HG02884 (cell line): ENCODE measurements around the gene EHMT2.
A peak's percentile ranks its signal among the peaks of the same experiment; 100 is the strongest.
"Not testable (repeated sequence)": the region's sequence is repeated elsewhere in the genome, so short reads cannot be mapped to it uniquely, and the experiment has no call there.

Experiments
- ATAC-seq: cut with Tn5 transposase; IDR thresholded peaks from one replicate; pipeline ENCODE4 v1.9.1; 2021; ENCODE audit warnings: mild to moderate bottlenecking, moderate library complexity; ENCODE audit not compliant: unreplicated experiment

The EHMT2 gene

DNA sequence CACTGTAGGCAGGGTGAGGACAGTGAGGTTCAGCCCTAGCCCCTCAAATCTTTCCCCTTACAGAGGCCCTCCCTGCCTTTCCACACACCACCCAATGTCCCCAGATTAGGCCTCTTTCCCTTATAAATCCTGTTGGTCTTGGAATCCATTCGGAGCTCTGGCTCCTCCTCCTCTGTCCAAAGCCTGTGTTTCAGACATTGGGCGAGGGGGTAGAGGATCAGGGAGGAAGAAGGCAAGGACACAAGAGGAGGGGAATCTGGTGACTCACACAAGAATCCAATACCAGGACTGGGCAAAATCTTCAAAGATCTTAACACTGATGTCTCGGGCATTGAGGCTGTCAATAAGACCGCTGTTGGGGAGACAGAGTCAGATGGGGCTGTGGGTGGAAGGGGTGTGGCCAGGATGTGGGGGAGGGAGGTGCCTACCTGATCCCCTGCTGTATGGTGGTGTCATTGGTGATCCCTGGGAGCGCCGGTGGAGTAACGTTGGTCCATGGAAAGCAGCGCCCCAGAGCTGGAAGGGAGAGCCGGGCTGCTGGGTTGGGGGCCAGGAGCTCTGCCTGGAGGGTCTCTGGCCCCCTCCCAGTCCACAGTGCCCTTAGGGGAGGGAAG lies 26.3 kb downstream of the EHMT2 start:
- ATAC-seq = no peak

DNA sequence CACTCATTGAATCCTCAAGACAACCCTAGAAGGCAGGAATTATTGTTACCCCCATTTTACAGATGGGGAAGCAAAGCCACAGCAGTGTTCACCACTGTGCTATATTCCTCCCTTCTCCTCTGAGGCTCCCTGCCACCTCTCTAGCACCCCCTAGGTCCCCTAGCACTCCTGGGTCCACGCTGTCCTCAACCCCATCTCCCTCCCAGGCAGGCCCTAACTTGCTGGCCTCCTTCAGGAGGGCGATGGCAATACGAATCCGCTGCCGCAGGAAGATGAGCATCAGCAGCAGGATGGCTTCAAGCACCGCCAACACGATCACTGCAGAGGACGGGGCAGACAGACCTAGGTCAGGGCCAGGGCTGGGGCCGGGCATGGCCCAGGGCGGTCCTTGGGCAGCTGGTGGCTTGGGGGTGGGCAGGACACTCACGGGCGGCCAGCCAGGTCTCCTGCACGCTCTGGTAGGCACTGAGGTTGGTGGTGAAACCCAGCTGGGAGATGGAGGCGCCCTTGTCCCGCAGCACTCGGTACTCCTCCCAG lies 27.0 kb downstream of the EHMT2 start:
- ATAC-seq = no peak

DNA sequence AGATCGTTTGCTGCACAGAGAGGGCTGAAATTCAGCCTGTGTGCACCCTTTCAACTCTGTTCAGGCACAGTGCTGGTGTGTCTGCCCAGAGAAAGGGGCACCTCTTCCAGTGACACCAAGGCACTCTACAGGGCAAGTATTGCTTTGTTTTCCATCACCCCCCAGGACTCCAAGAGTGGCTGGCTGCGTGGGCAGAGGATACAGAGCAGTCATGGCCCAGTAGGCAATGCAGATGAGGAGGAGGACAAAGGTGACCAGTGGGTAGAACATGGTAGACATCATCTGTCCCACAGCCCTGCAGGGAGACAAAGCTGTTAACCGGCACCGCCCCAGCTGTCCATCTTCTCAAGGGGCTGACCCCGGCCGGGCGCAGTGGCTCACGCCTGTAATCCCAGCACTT lies 28.2 kb downstream of the EHMT2 start:
- no peak for ATAC-seq

DNA sequence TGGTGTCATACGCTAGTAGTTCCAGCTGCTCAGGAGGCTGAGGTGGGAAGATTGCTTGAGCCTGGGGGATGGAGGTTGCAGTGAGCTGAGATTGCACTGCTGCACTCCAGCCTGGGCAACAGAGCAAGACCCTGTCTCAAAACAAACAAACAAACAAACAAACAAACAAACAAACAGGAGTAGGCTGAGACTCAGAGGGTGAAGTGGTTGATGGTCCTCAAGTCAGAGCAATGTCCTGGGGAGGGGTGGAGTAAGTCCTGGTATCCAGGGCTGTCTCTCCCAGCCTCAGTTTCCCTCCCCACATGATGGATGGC lies 28.9 kb downstream of the EHMT2 start:
- ATAC-seq = not testable (repeated sequence)

DNA sequence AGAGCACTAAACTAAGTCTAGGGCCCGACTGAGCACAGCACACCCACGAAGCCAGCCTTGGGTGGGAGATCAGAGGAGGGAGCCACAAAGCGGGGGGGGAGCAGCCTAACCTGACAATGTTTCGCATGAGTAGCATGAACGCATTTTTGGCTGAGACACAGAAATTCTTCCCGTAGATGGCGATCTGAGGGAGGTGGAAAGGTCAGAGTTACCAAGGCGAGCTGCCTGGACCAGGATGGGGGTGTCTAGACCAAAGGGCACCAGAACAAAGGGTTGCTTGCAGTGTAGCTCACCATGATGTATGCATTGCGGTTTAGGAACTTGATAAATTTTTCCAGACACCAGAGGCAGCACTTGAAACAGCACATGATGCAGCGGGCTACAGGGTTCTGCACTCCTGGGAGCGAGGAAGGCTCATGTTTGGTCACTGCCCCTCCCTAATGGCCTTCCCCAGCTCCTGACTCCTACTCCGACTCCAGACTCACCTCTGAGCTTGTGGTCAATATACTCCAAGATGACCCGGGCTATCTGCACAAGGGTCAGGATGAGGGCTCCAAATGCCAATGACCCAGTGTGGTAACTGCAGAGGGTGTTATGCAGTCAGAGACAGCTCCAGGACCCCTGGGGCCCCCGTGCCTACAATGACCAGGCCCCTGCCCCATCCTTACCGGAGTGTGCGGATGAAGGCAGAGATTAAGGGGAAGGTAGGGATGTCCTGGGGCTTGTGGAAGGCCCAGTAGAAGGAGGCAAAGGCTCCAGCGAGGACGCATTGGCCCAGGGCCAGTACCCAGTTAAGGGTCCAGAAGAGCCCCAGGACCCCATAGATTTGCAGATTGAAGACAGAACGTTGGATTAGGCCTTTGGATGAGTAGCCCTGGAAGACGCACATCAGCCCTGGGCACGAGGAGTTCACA lies 32.0 kb downstream of the EHMT2 start:
- ATAC-seq = no peak

DNA sequence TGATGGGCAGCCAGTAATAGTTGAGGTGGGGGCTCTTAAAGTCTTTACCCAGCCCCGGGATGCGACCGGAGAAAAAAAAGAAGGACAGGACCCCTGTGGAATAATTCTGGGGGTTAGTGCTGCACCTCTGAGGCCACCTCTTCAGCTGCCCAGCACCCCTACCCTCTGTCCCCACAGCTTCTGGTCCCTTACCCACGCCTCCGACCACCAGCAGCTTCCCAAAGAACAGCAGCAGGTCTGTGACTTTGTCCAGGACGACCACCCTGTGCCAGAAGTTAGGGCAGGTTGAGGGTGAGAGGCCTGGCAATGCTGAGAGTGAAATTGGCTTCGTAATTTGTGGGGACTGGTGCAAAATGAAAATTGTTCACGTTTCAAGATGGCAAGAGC lies 32.7 kb downstream of the EHMT2 start:
- no peak for ATAC-seq

DNA sequence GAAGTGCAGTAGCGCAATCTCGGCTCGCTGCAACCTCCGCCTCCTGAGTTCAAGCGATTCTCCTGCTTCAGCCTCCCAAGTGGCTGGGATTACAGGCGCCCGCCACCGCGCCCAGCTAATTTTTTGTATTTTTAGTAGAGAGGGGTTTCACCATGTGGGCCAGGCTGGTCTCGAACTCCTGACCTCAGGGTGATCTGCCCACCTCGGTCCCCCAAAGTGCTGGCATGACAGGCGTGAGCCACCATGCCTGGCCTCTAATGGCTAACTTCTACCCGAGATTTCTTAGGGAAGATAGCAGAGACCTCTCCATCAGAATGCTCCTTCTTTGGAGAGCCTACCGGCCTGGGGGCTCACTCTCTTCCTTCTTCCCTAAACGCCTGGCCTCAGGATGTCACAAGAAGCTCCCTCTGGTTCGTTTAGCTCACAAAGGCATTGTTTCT lies 33.4 kb downstream of the EHMT2 start:
- ATAC-seq = not testable (repeated sequence)

DNA sequence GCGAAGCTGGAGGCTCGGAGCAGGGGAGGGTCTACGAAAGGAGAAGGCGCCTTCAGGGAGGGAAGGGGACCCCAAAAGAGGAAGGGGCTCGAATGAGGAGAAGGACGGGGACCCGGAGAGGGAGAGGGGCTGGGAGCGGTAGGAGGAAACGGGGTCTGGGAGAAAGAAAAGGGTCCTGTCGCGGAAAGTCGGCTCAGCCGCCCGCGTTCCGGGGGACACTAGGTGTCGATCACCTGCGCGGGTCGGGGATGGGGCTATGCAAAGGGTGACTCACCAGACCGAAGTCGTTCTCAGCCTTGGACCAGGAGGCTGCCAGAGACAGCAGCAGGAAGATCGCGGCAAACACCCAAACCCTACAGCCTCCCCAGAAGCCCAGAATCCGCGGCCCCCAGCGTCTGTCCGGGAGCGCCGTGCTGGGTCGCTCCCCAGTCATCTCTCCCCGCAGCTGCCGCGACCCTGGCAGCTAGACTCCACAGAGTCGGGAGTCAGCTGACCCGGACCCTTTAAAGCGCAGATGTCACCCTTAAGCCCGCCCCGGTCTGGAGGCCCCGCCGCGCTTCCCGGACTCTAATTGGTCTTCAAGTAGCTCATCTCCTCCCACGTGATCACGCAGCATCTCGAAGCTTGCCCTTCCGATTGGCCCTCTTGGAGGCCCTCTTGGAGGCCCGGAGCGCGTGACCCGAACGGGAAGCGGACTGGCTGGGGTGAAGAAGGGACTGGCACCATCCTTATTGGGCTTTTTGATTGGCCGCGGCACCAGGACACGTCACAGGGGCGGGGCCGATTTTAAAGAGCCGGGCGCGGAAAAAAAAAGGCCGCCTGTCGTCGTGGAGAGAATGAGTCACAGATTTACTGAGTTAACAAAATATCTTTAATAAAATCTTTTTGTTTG lies 34.9 kb downstream of the EHMT2 start, which contains the start of gene NEU1:
Gene NEU1 (minus strand): TSS at position 478 of the 892 bp plus-strand sequence. CDS start 45 bp downstream, at position 433.
- ATAC-seq = peak; percentile 85

DNA sequence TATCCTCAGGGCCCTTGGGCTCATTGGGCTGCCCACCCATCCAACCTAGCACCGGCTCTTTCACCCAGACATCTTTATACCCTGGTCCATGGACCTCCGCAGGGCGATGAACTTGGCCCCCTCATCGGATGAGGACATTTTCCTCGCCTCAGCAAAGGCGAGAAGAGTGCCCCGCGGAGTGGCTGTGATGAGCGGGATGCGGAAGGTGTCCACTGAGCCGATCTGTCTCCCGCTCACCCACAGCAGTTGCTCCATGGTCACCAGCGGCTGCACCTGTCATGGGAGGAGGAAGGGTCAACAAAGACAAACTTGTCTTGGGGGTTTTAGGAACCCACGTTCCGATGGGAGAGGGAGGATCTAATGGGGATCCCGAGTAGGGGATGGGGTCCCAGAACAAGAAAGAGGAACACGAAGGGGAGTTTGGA lies 35.6 kb downstream of the EHMT2 start:
- no peak for ATAC-seq

DNA sequence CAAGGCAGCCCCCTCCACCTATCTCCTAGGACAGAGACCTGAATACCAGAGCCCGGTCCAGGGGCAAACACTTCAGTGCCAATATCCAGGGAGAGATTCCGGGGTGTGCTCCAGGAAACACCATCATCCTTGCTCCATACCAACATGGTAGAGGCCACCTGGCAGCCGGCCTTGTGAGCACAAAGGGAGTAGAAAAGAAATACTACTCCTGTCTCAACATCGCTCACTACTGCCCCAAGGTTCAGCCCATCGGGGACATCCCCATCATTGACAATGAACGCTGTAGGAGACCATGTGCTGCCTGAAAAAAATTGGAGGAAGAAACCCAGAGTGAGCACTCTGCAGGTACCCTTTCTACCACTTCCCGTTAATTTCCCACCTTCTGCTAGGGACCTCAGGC lies 36.3 kb downstream of the EHMT2 start:
- no peak for ATAC-seq

DNA sequence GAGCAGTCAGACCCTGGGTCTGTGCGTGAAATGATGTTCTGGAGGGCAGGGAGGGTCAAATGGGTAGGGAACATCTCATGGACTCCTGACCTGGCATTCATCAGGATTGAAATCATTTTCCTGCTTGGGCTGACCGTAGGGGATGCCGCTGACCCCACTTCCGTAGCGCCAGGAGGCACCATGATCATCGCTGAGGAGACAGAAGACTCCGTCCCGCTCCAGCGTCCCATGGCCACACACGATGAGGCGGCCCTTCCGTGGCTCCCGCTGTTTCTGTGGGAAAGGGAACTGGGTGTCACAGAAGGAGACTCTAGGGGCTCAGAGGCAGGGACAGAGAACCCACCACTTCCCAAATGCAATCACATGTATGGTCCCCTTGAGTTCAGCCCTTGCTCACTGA lies 37.1 kb downstream of the EHMT2 start:
- no peak for ATAC-seq

DNA sequence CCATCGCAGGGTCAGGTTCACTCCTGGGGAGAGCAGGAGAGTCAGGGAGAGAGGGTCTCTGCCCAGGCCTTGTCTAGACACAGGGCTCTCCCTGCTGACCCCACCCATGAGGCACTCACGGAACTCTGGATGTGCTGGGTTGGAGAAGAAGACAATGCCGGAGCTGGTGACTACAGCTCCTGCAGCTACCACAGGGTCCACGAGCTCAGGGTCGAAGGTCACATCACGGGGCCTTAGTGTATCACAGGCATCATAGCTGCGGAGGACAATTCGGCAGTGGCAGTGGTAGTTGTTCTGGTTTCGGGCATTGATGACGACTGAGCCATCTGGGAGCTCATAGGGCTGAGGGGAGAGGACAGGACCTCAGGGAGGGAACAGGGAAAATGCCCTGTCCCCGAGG lies 37.6 kb downstream of the EHMT2 start:
- ATAC-seq = no peak

DNA sequence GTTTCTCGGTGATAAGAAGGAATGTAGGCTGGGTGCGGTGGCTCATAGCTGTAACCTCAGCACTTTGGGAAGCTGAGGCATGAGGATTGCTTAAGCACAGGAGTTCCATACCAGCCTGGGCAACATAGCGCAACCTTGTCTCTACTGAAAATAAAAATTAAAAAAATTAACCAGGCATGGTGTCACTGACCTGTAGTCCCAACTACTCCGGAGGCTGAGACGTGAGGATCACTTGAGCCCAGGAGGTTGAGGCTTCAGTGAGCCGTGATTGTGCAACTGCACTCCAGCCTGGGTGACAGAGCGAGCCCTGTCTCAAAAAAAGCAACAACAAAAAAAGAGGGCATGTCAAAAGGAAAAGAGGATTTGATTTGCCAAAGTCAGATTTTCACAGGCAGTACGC lies 38.8 kb downstream of the EHMT2 start:
- ATAC-seq = no peak

DNA sequence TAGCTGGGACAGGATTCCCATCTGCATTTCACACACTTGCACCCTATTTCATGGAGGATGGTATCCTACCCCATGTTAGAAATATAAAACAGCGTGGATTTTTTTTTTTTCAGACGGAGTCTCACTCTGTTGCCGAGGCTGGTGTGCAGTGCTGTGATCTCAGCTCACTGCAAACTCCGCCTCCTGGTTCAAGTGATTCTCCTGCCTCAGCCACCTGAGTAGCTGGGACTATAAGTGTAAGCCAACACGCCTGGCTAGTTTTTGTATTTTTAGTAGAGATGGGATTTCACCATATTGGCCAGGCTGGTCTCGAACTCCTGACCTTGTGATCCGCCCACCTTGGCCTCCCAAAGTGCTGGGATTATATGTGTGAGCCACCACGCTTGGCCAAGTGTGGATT lies 39.7 kb downstream of the EHMT2 start:
- not testable (repeated sequence) for ATAC-seq

DNA sequence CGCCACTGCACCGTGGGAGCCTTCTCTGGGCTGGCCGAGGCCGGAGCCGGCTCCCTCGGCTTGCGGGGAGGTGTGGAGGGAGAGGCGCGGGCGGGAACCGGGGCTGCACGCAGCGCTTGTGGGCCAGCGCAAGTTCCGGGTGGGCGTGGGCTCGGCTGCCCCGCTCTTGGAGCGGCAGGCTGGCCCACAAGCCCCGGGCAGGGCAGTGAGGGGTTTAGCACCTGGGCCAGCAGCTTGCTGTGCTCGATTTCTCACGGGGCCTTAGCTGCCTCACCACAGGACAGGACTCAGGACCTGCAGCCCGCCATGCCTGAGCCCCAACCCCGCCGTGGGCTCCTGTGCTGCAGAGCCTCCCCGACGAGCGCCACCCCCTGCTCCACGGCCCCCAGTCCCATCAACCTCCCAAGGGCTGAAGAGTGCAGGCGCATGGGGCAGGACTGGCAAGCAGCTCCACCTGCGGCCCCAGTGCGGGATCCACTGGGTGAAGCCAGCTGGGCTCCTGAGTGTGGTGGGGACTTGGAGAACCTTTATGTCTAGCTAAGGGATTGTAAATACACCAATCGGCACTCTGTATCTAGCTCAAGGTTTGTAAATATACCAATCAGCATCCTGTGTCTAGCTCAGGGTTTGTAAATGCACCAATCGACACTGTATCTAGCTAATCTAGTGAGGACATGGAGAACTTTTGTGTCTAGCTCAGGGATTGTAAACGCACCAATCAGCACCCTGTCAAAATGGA lies 45.3 kb downstream of the EHMT2 start:
- ATAC-seq = not testable (repeated sequence)

DNA sequence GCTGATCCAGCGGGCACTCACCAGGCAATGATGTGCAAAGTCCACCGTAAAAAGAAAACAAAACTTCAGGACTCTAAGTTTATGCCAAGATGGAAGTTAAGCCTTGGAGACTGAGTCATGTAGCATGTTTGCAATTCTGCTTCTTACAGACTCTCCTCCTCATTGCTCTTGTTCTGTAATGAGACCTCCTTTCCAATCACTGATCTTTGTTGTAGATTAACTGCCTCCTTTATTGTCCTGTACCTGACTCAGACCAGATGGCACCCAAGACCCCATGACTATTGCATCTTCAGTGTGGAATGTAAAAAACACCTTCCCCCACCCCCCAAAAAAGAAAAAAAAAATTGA lies 46.0 kb downstream of the EHMT2 start:
- ATAC-seq = no peak

DNA sequence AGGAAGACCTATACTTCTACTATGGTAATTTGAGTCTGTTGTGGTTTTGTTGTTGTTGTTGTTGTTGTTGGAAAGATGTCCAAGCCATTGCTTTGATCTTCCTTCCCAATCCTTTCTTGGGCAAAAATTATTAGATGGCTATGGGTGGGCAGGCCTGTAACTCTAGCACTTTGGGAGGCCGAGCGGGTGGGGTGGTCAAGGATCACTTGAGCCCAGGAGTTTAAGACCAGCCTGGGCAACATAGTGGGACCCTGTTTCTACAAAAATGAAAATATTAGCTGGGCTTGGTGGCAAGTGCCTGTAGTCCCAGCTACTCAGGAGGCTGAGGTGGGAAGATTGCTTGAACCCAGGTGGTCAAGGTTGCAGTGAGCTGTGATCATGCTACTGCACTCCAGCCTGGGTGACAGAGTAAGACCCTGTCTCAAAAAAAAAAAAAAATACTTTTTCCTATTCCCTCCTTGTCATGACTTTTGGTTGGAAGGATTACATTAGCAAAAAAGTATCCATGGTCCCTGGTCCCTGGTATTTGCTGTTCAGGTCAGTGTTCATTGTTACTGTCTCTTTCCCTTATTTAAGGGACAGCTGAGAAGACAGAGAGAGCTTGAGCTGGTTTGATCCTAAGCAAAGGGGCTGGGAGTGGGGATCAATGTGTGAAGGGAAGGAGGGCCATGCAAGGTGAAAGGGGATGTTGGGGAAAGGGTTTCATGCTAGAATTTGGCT lies 46.6 kb downstream of the EHMT2 start:
- no peak for ATAC-seq

DNA sequence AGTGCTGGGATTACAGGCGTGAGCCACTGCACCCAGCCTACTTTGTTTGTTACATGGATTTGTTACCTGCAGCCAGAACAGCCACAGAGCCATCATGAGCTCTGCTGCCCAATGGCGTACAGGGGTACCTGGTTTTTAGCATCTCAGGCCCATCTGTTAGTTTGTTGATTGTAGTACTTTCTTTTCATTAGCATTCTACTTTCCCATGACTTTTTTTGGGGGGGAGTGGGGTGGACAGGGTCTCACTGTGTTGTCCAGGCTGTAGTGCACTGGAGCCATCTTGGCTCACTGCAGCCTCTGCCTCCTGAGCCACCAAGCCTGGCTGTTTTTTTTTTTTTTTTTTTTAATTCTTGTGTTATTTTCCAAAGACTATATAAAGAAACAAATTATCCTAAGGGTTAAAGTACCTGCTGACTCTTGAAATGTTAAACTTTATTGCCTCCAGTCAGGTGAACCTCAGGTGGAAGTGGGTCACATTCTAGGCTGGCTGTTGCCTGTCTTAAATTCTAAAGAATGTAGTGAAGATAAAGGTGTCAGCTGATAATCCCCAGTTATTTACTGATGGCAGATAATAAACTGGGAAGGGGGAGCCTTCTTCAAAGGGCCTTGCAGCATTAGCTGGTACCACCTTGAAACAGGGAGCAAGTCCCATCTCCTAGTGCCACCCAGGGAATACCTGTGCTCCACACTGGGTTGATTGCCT lies 50.1 kb downstream of the EHMT2 start:
- no peak for ATAC-seq

DNA sequence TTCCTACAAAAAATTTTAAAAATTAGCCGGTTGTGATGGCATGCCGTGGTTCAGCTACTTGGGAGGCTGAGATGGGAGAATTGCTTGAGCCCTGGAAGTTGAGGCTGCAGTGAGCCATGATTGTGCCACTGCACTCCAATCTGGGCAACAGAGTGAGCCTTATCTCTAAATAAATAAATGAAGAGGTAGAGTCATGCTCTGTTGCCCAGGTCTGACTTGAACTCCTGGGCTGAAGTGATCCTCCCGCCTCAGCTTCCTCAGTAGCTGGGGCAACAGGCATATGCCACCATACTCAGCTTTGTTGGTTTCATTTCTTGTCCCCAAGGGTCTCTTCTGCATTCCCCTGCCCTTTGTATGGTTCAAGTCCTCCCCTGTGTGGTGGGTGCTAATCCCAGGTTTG lies 53.0 kb downstream of the EHMT2 start:
- no peak for ATAC-seq
